Tibial artery (tissue), 4 donors: ENCODE results near the gene ARL8A.

Source experiments
- DNase-seq, 2 donors: peaks; one replicate each; pipeline ENCODE4 v3.0.0-alpha.2; 2019
- H3K27ac ChIP-seq, 2 donors: fragments of 200-600 bp; sonication (generic) in 1 of 2; 1 replicate in 1 of 2; 2 replicates in 1 of 2; pipeline ENCODE4 v1.5.1; 2018 to 2019; ENCODE audit warnings: mild to moderate bottlenecking in 1 of 2
- H3K27me3 ChIP-seq, 2 donors: fragments of 200-600 bp; sonication (generic) in 1 of 2; one replicate each; pipeline versions ENCODE4 v1.5.1 to v1.6.0; 2016 to 2019
- H3K36me3 ChIP-seq, 3 donors: fragments of 200-600 bp; sonication (generic) in 2 of 3; one replicate each; pipeline ENCODE4 v1.5.1; 2016 to 2019; ENCODE audit warnings: mild to moderate bottlenecking in 2 of 3
- H3K4me1 ChIP-seq, 4 donors: fragments of 200-600 bp; sonication (generic) in 2 of 4; 1 replicate in 3 of 4; 2 replicates in 1 of 4; pipeline ENCODE4 v1.5.1; 2016 to 2019
- H3K4me3 ChIP-seq, 2 donors: fragments of 200-600 bp; sonication (generic) in 1 of 2; 1 replicate in 1 of 2; 2 replicates in 1 of 2; pipeline ENCODE4 v1.5.1; 2018 to 2019; ENCODE audit warnings: mild to moderate bottlenecking in 2 of 2
- H3K9me3 ChIP-seq, 3 donors: fragments of 200-600 bp; sonication (generic) in 1 of 3; one replicate each; pipeline ENCODE4 v1.5.1; 2016 to 2019
- intact Hi-C: fragments of 100-400 bp; cut with DNase I; formaldehyde crosslinking; loops from one replicate; pipeline ENCODE4 v1.15.0; 2023; ENCODE audit warnings: low total_unique reads
- TF ChIP-seq, protein P1 (sequence below), 2 experiments: fragments of 200-600 bp in 1 of 2; fragments of 450-650 bp in 1 of 2; IDR thresholded peaks; one replicate each; pipeline ENCODE4 v1.5.1; 2017 to 2019; ENCODE audit warnings: antibody characterized with exemption in 2 of 2, mild to moderate bottlenecking in 1 of 2, moderate library complexity in 1 of 2

ARL8A gene

DNA sequence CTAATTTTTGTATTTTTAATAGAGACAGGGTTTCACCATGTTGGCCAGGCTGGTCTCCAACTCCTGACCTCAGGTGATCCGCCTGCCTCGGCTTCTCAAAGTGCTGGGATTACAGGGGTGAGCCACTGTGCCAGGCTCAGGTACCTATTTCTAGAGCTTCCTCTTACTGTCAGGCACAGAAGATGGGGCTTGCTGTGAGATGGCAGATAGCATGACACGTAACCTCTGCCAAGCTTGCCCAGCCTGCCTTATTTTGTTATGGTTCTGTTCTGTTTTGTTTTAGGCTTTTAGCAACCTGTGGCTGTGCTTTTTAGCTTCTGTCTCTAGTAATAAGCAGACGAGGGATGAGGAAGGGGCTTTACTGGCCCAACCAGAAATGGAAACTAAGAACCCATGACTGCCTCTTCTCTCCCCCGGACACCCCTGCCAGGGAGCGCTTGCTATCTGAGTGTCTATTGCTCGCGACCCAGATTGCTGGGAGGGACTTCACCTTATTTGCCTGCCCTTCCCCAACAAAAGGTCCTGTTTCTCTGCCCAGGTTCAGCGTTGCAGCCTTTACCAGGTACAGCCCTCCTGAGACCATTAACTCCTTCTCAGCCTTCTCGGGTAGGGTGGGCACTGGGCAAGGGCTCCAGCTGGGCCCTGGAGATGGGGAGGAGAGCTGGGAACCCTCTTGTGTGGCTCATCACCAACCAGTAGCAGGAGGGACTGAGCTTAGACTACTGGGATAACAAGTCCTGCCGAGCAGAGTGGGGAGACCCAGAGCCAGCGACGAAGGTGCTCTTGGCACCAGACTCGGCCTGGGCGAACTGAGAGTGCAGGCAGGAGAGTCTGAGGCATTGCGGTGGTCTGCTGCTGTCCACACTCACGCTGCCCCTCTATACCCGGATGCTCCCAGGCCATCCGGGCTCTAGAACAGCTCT is 35.6 kb upstream of the ARL8A start:
- no peaks in the 10 kb centered on the region for H3K36me3 ChIP-seq
- intact Hi-C loops = loop anchor here (10.0 kb wide), 1 partner anchor 535 kb away; the partner anchor contains the start of gene SYT2
- no peak for DNase-seq
- no peak overlapping the region for H3K4me3 ChIP-seq
- TF ChIP-seq, protein P1, sequence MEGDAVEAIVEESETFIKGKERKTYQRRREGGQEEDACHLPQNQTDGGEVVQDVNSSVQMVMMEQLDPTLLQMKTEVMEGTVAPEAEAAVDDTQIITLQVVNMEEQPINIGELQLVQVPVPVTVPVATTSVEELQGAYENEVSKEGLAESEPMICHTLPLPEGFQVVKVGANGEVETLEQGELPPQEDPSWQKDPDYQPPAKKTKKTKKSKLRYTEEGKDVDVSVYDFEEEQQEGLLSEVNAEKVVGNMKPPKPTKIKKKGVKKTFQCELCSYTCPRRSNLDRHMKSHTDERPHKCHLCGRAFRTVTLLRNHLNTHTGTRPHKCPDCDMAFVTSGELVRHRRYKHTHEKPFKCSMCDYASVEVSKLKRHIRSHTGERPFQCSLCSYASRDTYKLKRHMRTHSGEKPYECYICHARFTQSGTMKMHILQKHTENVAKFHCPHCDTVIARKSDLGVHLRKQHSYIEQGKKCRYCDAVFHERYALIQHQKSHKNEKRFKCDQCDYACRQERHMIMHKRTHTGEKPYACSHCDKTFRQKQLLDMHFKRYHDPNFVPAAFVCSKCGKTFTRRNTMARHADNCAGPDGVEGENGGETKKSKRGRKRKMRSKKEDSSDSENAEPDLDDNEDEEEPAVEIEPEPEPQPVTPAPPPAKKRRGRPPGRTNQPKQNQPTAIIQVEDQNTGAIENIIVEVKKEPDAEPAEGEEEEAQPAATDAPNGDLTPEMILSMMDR (IDR thresholded peaks at IDR 0.05) = no peak
- H3K27me3 ChIP-seq = peaks cover 0 to 39% of the 10 kb centered on the region in 2 donors
- no peak overlapping the region for H3K27ac ChIP-seq
- peaks cover 0 to 8% (median 7%) of the 10 kb centered on the region in 4 donors for H3K4me1 ChIP-seq
- no peaks in the 10 kb centered on the region for H3K9me3 ChIP-seq

DNA sequence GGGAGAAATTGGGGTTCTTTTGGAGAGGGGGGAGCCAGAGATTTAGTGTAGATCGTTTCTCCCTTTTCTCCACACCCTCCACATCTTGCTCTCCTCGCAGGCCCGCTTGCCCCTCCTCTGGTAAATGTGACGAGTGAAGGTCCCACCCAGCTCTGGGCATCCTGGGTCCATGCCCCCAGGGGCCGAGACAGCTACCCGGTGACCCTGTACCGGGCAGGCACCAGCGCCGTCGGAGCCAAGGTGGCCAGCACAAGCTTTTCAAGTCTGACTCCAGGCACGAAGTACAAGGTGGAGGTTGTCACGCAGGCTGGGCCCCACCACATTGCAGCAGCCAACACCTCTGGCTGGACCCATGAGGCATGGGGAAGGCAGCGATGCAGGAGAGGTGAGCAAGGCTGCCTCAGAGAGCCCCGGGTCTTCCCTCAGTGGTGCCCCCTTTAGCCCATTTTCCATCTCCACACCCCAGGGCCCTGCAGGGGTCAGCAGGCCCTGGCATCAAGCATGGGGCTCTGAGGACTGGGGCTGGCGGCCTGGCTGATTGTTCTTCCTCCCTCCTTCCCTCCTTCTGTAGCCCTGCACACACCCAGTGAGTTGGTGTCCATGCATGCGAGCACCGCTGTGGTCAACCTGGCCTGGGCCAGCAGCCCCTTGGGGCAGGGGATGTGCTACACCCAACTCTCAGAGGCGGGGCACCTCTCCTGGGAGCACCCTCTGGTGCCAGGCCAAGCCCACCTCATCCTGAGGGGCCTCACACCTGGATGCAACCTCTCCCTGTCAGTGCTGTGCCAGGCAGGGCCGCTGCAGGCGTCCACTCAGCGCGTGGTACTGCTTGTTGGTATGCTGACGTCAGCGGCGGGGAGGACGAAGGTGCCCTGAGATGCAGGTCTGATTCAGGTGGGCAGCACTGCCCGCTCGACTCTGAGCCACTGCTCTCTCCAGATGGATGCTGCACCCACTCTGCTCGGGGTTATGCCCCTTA is 32.7 kb upstream of the ARL8A start:
- H3K9me3 ChIP-seq = no peaks in the 10 kb centered on the region
- no peak overlapping the region for H3K27ac ChIP-seq
- intact Hi-C loops = no loop called here
- H3K4me1 ChIP-seq = no peaks in the 10 kb centered on the region
- H3K27me3 ChIP-seq = peaks cover 0 to 23% of the 10 kb centered on the region in 2 donors
- no peak for DNase-seq
- H3K4me3 ChIP-seq = no peak overlapping the region
- TF ChIP-seq, protein P1 (IDR thresholded peaks at IDR 0.05) = no peak
- H3K36me3 ChIP-seq = no peaks in the 10 kb centered on the region

DNA sequence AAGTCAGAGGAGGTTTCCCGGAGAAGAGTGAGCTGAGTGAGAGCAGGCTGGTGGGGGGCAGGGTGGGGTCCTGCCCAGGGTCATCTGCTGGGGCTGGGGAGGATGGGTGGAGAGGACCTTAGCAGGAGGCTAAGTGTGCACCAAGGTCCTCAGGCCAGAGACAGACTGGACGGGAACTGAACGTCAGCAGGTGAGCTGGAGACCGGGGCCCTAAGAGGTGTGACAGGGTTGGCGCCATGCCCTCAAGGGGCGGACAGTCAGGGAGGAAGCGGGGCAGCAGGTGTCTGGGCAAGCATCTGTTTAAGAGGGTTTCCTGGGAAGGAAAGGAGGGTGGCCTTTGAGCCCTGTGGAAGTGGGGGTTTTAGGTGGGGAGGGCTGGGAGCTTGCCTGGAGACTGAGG is 29.5 kb upstream of the ARL8A start:
- H3K4me1 ChIP-seq = no peaks in the 10 kb centered on the region
- H3K9me3 ChIP-seq = no peaks in the 10 kb centered on the region
- DNase-seq = no peak
- intact Hi-C loops = no loop called here
- no peak overlapping the region for H3K4me3 ChIP-seq
- H3K36me3 ChIP-seq = no peaks in the 10 kb centered on the region
- H3K27ac ChIP-seq = no peak overlapping the region
- H3K27me3 ChIP-seq = peaks cover 0 to 8% of the 10 kb centered on the region in 2 donors
- TF ChIP-seq, protein P1 (IDR thresholded peaks at IDR 0.05) = no peak

DNA sequence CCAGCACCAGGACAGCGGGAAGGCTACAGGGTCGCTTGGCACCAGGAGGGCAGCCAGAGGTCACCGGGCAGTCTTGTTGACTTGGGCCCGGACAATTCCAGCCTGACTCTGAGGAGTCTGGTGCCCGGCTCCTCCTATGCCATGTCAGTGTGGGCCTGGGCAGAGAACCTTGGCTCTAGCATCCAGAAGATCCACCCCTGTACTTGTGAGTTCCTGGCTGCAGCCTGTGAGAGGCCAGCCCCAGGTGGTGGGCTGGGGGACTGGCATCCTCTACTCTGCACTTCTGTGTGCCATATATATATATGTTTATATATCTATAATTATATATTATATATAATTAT is 27.4 kb upstream of the ARL8A start:
- Histone ChIP-seq H3K4me1 (no peaks in the 10 kb centered on the region), H3K27me3 (peaks cover 0 to 4% of the 10 kb centered on the region in 2 donors), H3K27ac (no peak overlapping the region), H3K36me3 (no peaks in the 10 kb centered on the region), H3K9me3 (no peaks in the 10 kb centered on the region), H3K4me3 (no peak overlapping the region)
- no peak for DNase-seq
- TF ChIP-seq, protein P1 (IDR thresholded peaks at IDR 0.05) = no peak
- intact Hi-C loops = no loop called here

DNA sequence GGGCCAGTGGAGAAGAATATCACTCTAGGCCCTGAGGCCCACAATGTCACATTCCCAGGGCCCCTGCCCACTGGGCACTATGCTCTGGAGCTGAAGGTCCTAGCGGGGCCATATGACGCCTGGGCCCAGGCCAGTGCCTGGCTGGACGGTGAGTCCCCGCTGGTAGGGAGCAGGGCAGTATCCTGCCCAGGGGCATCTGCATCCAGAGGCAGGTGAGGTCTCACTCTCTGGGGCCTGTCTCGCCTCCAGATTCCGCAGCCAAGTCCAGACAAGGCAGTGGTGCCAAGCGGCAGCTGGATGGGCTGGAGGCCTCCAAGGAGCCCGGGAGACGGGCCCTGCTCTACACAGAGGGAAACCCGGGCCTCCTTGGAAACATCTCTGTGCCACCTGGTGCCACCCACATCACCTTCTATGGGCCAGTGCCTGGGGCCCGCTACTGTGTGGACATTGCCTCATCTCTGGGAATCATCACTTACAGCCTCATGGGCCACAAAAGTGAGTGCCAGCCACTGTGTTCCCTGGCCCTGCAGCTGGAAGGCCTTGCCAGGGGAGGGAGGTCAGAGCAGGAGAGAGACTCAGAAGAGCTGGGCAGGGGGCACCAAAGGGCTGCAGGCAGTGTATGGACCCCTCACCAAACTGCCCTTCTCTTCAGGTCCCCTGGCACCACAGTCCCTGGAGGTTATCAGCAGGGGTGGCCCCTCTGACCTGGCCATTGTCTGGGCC is 26.9 kb upstream of the ARL8A start:
- intact Hi-C loops = no loop called here
- peaks cover 0 to 4% of the 10 kb centered on the region in 2 donors for H3K27me3 ChIP-seq
- H3K4me1 ChIP-seq = no peaks in the 10 kb centered on the region
- no peak overlapping the region for H3K4me3 ChIP-seq
- no peak for DNase-seq
- no peak overlapping the region for H3K27ac ChIP-seq
- TF ChIP-seq, protein P1 (IDR thresholded peaks at IDR 0.05) = no peak
- no peaks in the 10 kb centered on the region for H3K36me3 ChIP-seq
- H3K9me3 ChIP-seq = no peaks in the 10 kb centered on the region
